HepG2 (cell line): ENCODE results near the gene ATG7. TPM values are rescaled to one million over a fixed set of nuclear protein-coding genes. Genes with fewer than 3 reads are reported as not detected.

Source experiments
- ATAC-seq: fragments of 200-7000 bp; cut with Tn5 transposase; 3 replicates; pipeline ENCODE4 v1.9.1; 2020; ENCODE audit warnings: mild to moderate bottlenecking, moderate library complexity
- BruUV-seq: library from RNA; stranded (reverse); fragments of 400-500 nt; replicated peaks from 2 replicates; lab custom pipeline; 2021; lab: Mats Ljungman, UMichigan
- CTCF ChIA-PET: fragments of 300-600 bp; formaldehyde crosslinking; extraction: SDS; loops from one replicate; lab custom pipeline; 2021; ENCODE audit warnings: low total read pairs, inconsistent platforms, low intra/inter-chr PET ratio; lab: Yijun Ruan, JAX
- POLR2A ChIA-PET: fragments of 350-600 bp; sonication (Branson Sonifier 250); formaldehyde crosslinking; loops from one replicate; lab custom pipeline; 2020; ENCODE audit warnings: antibody characterized with exemption, inconsistent platforms; lab: Yijun Ruan, JAX
- DNase-seq: peaks from one replicate; pipeline ENCODE4 v3.0.0-alpha.2; 2015; ENCODE audit warnings: low spot score
- FAIRE-seq: peaks from 3 replicates; lab custom pipeline; 2011; peaks lifted over from hg19 to GRCh38; lab: Jason Lieb, UNC
- H2AFZ ChIP-seq: one replicate; pipeline ENCODE4 v1.6.1; 2011; ENCODE audit warnings: low read length, inconsistent platforms
- H3K27ac ChIP-seq: fragments of 300-600 bp; 3 replicates; pipeline ENCODE4 v1.8.0; 2011; ENCODE audit warnings: mixed run types, mild to moderate bottlenecking, mixed read lengths, low read length, inconsistent platforms; ENCODE audit not compliant: insufficient read depth; ENCODE audit errors: extremely low read length
- H3K27me3 ChIP-seq, 2 experiments: fragments of 200-600 bp in 1 of 2; 2 replicates in 1 of 2; 3 replicates in 1 of 2; pipeline versions ENCODE4 v1.6.0 to v1.8.0; 2011; ENCODE audit warnings: low read length in 2 of 2, mild to moderate bottlenecking in 2 of 2, moderate library complexity in 2 of 2, inconsistent platforms in 1 of 2; ENCODE audit not compliant: insufficient read depth in 2 of 2, control insufficient read depth in 1 of 2
- H3K36me3 ChIP-seq, 2 experiments: fragments of 200-600 bp in 1 of 2; replicated peaks in 1 of 2; 2 replicates in 1 of 2; 3 replicates in 1 of 2; pipeline versions ENCODE4 v1.5.1 to v1.8.0; 2011; ENCODE audit warnings: low read length in 2 of 2, inconsistent platforms in 1 of 2; ENCODE audit not compliant: insufficient read depth in 2 of 2, control insufficient read depth in 1 of 2
- H3K4me1 ChIP-seq: 2 replicates; pipeline ENCODE4 v1.5.1; 2012; ENCODE audit warnings: low read length, inconsistent platforms; ENCODE audit not compliant: insufficient read depth
- H3K4me2 ChIP-seq: 2 replicates; pipeline ENCODE4 v1.6.0; 2011; ENCODE audit warnings: low read depth, low read length, inconsistent platforms
- H3K4me3 ChIP-seq, 3 experiments: fragments of 200-600 bp in 1 of 3; sonication (generic), shearing (Covaris generic) in 1 of 3; replicated peaks in 1 of 3; 2 replicates each; pipeline ENCODE4 v1.5.1; 2011 to 2016; ENCODE audit warnings: low read length in 3 of 3, inconsistent platforms in 2 of 3, low read depth in 2 of 3, mild to moderate bottlenecking in 2 of 3, control low read depth in 1 of 3, mixed read lengths in 1 of 3; ENCODE audit not compliant: insufficient read depth in 1 of 3
- H3K79me2 ChIP-seq: one replicate; pipeline ENCODE4 v1.6.1; 2011; ENCODE audit warnings: low read length, inconsistent platforms; ENCODE audit not compliant: insufficient read depth
- H3K9ac ChIP-seq: 2 replicates; pipeline ENCODE4 v1.6.0; 2011; ENCODE audit warnings: mild to moderate bottlenecking, low read depth, low read length, inconsistent platforms; ENCODE audit not compliant: insufficient read depth
- H3K9me3 ChIP-seq: 2 replicates; pipeline ENCODE4 v1.5.1; 2012; ENCODE audit warnings: mild to moderate bottlenecking, low read length
- H4K20me1 ChIP-seq: 2 replicates; pipeline ENCODE4 v1.6.0; 2011; ENCODE audit warnings: inconsistent platforms, mild to moderate bottlenecking, low read length, moderate library complexity; ENCODE audit not compliant: insufficient read depth
- GATAD1 ChIP-seq: IDR thresholded peaks from 2 replicates; pipeline ENCODE4 v1.6.1; 2016; ENCODE audit warnings: missing genetic modification reagents, missing compliant biosample characterization
- KLF16 ChIP-seq, 2 experiments: sonication (generic) in 1 of 2; formaldehyde crosslinking in 1 of 2; IDR thresholded peaks; 2 replicates each; pipeline versions ENCODE4 v1.6.1 to v1.8.0; 2016 to 2023; ENCODE audit warnings: missing genetic modification reagents in 2 of 2, missing compliant biosample characterization in 1 of 2
- NFATC3 ChIP-seq: sonication (generic); formaldehyde crosslinking; IDR thresholded peaks from 2 replicates; pipeline ENCODE4 v1.5.1; 2020; ENCODE audit warnings: mild to moderate bottlenecking, missing genetic modification reagents
- SRSF9 ChIP-seq: fragments of 200-400 bp; formaldehyde crosslinking; IDR thresholded peaks from 2 replicates; pipeline ENCODE4 v1.6.1; 2018; ENCODE audit warnings: borderline replicate concordance, mild to moderate bottlenecking, low read depth, low read length; ENCODE audit not compliant: insufficient read depth, poor library complexity, severe bottlenecking
- TBL1XR1 ChIP-seq: fragments of 150-350 bp; IDR thresholded peaks from 2 replicates; pipeline ENCODE4 v1.6.1; 2014; ENCODE audit warnings: borderline replicate concordance, low read length; ENCODE audit not compliant: partially characterized antibody
- THAP9 ChIP-seq: sonication (generic); formaldehyde crosslinking; IDR thresholded peaks from 2 replicates; pipeline ENCODE4; 2020; ENCODE audit warnings: missing genetic modification reagents, mild to moderate bottlenecking, borderline replicate concordance
- ZNF124 ChIP-seq: sonication (generic); formaldehyde crosslinking; IDR thresholded peaks from 2 replicates; pipeline ENCODE4 v1.4.0; 2020; ENCODE audit warnings: missing genetic modification reagents
- ZNF260 ChIP-seq: sonication (generic); formaldehyde crosslinking; IDR thresholded peaks from 2 replicates; pipeline ENCODE4 v1.4.0; 2020; ENCODE audit warnings: missing genetic modification reagents, low read depth, mild to moderate bottlenecking, borderline replicate concordance
- ZNF749 ChIP-seq: sonication (generic); formaldehyde crosslinking; IDR thresholded peaks from 2 replicates; pipeline ENCODE4 v1.8.0; 2022; ENCODE audit warnings: mild to moderate bottlenecking, missing genetic modification reagents, moderate library complexity, borderline replicate concordance
- ZNF761 ChIP-seq: sonication (generic); formaldehyde crosslinking; conservative IDR thresholded peaks from 2 replicates; pipeline ENCODE4 v1.4.0; 2020; ENCODE audit warnings: mild to moderate bottlenecking, missing genetic modification reagents
- ZNF839 ChIP-seq: sonication (generic); formaldehyde crosslinking; IDR thresholded peaks from 2 replicates; pipeline ENCODE4 v1.4.0; 2020; ENCODE audit warnings: missing genetic modification reagents, mild to moderate bottlenecking, borderline replicate concordance
- ZXDC ChIP-seq: sonication (generic); formaldehyde crosslinking; IDR thresholded peaks from 2 replicates; pipeline ENCODE4 v1.5.0; 2020; ENCODE audit warnings: mild to moderate bottlenecking, missing genetic modification reagents
- WGBS: methylation state at CpG from one replicate; pipeline ENCODE4 v1.1.6; 2017; ENCODE audit warnings: low lambda C conversion rate; 5-methylcytosine and 5-hydroxymethylcytosine counted together
- in situ Hi-C: cut with HindIII; loops from 2 replicates; pipeline ENCODE4 v1.10.0; 2017; ENCODE audit warnings: low pct_unique_long_range_greater_than_20kb; ENCODE audit not compliant: extremely low pct_ligation_motif_present
- intact Hi-C: fragments of 100-400 bp; cut with micrococcal nuclease; formaldehyde crosslinking; loops from one replicate; pipeline ENCODE4 v1.10.0; 2022; ENCODE audit not compliant: unreplicated experiment
- polyA plus RNA-seq, 8 experiments: library from polyadenylated mRNA; depleted of rRNA in 3 of 8; stranded (reverse) in 7 of 8; unstranded in 1 of 8; fragments of >200 nt; fragmentation: Illumina TruSeq in 4 of 8; extraction: Trizol in 4 of 8; gene quantifications; 2 replicates each; pipeline versions ENCODE4 v1.2.1 to v1.2.3, GENCODE V29; 2011 to 2016; ENCODE audit warnings: low read depth in 4 of 8, missing spikeins in 1 of 8, mixed read lengths in 1 of 8; ENCODE audit not compliant: insufficient read depth in 1 of 8
- total RNA-seq, 5 experiments: library from RNA; depleted of rRNA; stranded (reverse); fragments of >200 nt; fragmentation: Illumina TruSeq; extraction: Trizol; gene quantifications; 2 replicates each; pipeline ENCODE4 v1.2.3, GENCODE V29; 2016; ENCODE audit warnings: low read depth in 1 of 5
- TF ChIP-seq, protein P1 (sequence below): sonication (generic); formaldehyde crosslinking; IDR thresholded peaks from 2 replicates; pipeline ENCODE4 v1.8.0; 2022; ENCODE audit warnings: missing genetic modification reagents, mild to moderate bottlenecking, inconsistent platforms, borderline replicate concordance
- TF ChIP-seq, protein P2 (sequence below): sonication (generic); formaldehyde crosslinking; IDR thresholded peaks from 2 replicates; pipeline ENCODE4 v1.5.1; 2020; ENCODE audit warnings: missing genetic modification reagents, mild to moderate bottlenecking, borderline replicate concordance

Gene ATG7
- total and polyA plus RNA-seq, 2 of the 13 experiments (the other 11 are each of a cell fraction or from before 2014, with no cell fraction given): 7.8 to 22.1 TPM

DNA sequence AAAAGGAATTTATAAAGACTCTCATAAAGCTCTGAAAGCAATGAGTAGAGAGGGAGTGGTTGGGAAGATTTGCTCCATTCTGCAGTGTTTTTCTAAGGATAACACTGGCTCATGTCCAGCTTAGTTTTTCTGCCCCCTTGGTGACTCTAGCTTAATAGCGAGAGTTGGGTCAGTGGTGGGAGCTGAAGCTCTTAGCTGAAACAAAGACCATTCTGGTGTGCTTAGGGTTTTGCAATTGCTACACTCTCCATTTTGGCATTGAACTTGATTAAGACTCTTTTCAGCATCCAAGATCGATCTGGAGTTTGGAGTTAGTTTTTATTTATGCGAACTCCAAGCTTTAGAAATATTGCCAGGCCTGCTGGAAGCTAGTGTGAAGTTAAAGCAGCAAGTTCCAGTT is 98.0 kb downstream of the ATG7 start:
- no peak for ATAC-seq
- in situ Hi-C loops: no loop called here
- H3K27ac ChIP-seq: no peak overlapping the region
- no peak for DNase-seq
- no peak overlapping the region for H2AFZ ChIP-seq
- no peak for FAIRE-seq
- ChIA-PET CTCF (no interaction called here), POLR2A (no interaction called here)
- intact Hi-C loops: no loop called here
- peaks cover 0 to 3% of the 10 kb centered on the region in 2 experiments; a peak in 2 of 5 replicates for H3K36me3 ChIP-seq
- TF ChIP-seq NFATC3: no peak
- no peak for TF ChIP-seq ZNF124 (CRISPR knock-in tag)
- no peak for TF ChIP-seq ZXDC
- no peak for TF ChIP-seq ZNF260 (CRISPR knock-in tag)
- no peak for TF ChIP-seq ZNF839 (CRISPR knock-in tag)
- TF ChIP-seq THAP9 (CRISPR knock-in tag): no peak
- TF ChIP-seq SRSF9: no peak
- TF ChIP-seq, protein P1, sequence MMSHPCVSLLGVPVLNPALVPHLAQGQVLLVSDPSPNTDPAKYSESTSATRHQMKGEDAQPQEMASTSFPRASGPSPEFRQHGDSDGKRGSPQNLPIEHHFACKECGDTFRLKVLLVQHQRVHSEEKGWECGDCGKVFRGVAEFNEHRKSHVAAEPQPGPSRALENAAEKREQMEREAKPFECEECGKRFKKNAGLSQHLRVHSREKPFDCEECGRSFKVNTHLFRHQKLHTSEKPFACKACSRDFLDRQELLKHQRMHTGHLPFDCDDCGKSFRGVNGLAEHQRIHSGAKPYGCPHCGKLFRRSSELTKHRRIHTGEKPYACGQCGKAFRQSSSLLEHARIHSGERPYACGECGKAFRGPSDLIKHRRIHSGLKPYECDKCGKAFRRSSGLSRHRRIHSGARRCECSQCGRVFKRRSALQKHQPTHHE (CRISPR knock-in tag): no peak
- TF ChIP-seq ZNF761 (CRISPR knock-in tag): no peak
- no peak for TF ChIP-seq KLF16 (CRISPR knock-in tag; IDR thresholded peaks at IDR 0.05)
- TF ChIP-seq, protein P2, sequence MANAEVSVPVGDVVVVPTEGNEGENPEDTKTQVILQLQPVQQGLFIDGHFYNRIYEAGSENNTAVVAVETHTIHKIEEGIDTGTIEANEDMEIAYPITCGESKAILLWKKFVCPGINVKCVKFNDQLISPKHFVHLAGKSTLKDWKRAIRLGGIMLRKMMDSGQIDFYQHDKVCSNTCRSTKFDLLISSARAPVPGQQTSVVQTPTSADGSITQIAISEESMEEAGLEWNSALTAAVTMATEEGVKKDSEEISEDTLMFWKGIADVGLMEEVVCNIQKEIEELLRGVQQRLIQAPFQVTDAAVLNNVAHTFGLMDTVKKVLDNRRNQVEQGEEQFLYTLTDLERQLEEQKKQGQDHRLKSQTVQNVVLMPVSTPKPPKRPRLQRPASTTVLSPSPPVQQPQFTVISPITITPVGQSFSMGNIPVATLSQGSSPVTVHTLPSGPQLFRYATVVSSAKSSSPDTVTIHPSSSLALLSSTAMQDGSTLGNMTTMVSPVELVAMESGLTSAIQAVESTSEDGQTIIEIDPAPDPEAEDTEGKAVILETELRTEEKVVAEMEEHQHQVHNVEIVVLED (CRISPR knock-in tag): no peak
- TF ChIP-seq TBL1XR1: no peak
- no peak for TF ChIP-seq ZNF749 (CRISPR knock-in tag)
- TF ChIP-seq GATAD1 (CRISPR knock-in tag): no peak
- no peak overlapping the region for H3K4me3 ChIP-seq
- H3K9ac ChIP-seq: no peak overlapping the region
- no peaks in the 10 kb centered on the region for H3K79me2 ChIP-seq
- no peaks in the 10 kb centered on the region for H3K27me3 ChIP-seq
- WGBS: 81% methylated on average over 3 of the region's 3 CpGs
- no peaks in the 10 kb centered on the region for H3K9me3 ChIP-seq
- H3K4me1 ChIP-seq: peaks cover 14% of the 10 kb centered on the region
- BruUV-seq: no TSS peak
- H3K4me2 ChIP-seq: no peak overlapping the region
- no peaks in the 10 kb centered on the region for H4K20me1 ChIP-seq
